Fibroblast of the conjunctiva (primary cell): ENCODE measurements around the gene HOXD9.
A peak's percentile ranks its signal among the peaks of the same experiment; 100 is the strongest.

Experiments
- DNase-seq: peaks from one replicate; pipeline ENCODE4 v3.0.0-alpha.2; 2010; ENCODE audit warnings: low read depth

Gene HOXD9

GRCh38 chr2:176122683-176123410 lies at the start of gene HOXD9:
Gene HOXD9, plus strand, starts transcription at chr2:176122719. Its CDS starts 50 bp downstream, at chr2:176122769.
- no peak for DNase-seq

- DNase-seq: no peak
Observed at GRCh38 chr2:176072951-176073904, 49.3 kb upstream of the HOXD9 start.

- DNase-seq: no peak
Observed at GRCh38 chr2:176074919-176075425, 47.5 kb upstream of the HOXD9 start.

GRCh38 chr2:176075481-176075880 lies 47.0 kb upstream of the HOXD9 start:
- DNase-seq: no peak

GRCh38 chr2:176076063-176076462 lies 46.5 kb upstream of the HOXD9 start:
- no peak for DNase-seq

GRCh38 chr2:176076796-176077195 lies 45.7 kb upstream of the HOXD9 start:
- no peak for DNase-seq

- DNase-seq: no peak
Observed at GRCh38 chr2:176078541-176079284, 43.8 kb upstream of the HOXD9 start.

- no peak for DNase-seq
Observed at GRCh38 chr2:176079285-176079830, 43.2 kb upstream of the HOXD9 start.

- peak; percentile 6 for DNase-seq
Observed at GRCh38 chr2:176079831-176080539, 42.5 kb upstream of the HOXD9 start.

- no peak for DNase-seq
Observed at GRCh38 chr2:176080540-176081375, 41.8 kb upstream of the HOXD9 start.

GRCh38 chr2:176081376-176081836 lies 41.1 kb upstream of the HOXD9 start:
- no peak for DNase-seq

GRCh38 chr2:176081837-176082524 lies 40.5 kb upstream of the HOXD9 start:
- no peak for DNase-seq

GRCh38 chr2:176082525-176082823 lies 40.0 kb upstream of the HOXD9 start:
- no peak for DNase-seq

GRCh38 chr2:176082824-176083751 lies 39.4 kb upstream of the HOXD9 start:
- no peak for DNase-seq

- DNase-seq: no peak
Observed at GRCh38 chr2:176083796-176084261, 38.7 kb upstream of the HOXD9 start, which contains the start of gene EVX2. Gene EVX2, minus strand, starts transcription at chr2:176083962. Its CDS starts 186 bp downstream, at chr2:176083776.

GRCh38 chr2:176084611-176085119 lies 37.9 kb upstream of the HOXD9 start:
- no peak for DNase-seq

GRCh38 chr2:176085120-176085788 lies 37.3 kb upstream of the HOXD9 start:
- DNase-seq: no peak
